GM11168 (cell line): ENCODE data around the gene FAM25C.
"Not testable (repeated sequence)": the region's sequence is repeated elsewhere in the genome, so short reads cannot be mapped to it uniquely, and the experiment has no call there.

Experiments
- in situ Hi-C: fragments of 300-500 bp; cut with MboI; formaldehyde crosslinking; loops from one replicate; pipeline ENCODE4 v1.12.0; 2022; ENCODE audit warnings: low sequenced_read_pairs; ENCODE audit not compliant: unreplicated experiment

FAM25C gene

GRCh38 chr10:47999691-48000090 is at the start of gene FAM25C:
FAM25C (minus strand) TSS chr10:47999791; CDS start chr10:47999765, 26 bp downstream.
- in situ Hi-C loops = loop anchor here (10.0 kb wide), 1 partner anchor 515 kb away; the partner anchor contains the start of gene ANXA8

- in situ Hi-C loops = loop anchor here (25.0 kb wide), 1 partner anchor 1232 kb away; no protein-coding TSS in a partner anchor
These were observed 45.0 kb upstream of the FAM25C start for GRCh38 chr10:48044557-48044956.

- in situ Hi-C loops = loop anchor here (25.0 kb wide), 1 partner anchor 1219 kb away; no protein-coding TSS in a partner anchor
These were observed 31.8 kb upstream of the FAM25C start for GRCh38 chr10:48031390-48031789.

- in situ Hi-C loops = not testable (repeated sequence)
These were observed 2.7 kb upstream of the FAM25C start for GRCh38 chr10:48002306-48002705.

- in situ Hi-C loops = loop anchor here (10.0 kb wide), 1 partner anchor 509 kb away; the partner anchor contains the start of gene ANXA8
These were observed 5.5 kb downstream of the FAM25C start for GRCh38 chr10:47994045-47994444.

- in situ Hi-C loops = loop anchor here (10.0 kb wide), 1 partner anchor 508 kb away; the partner anchor contains the start of gene ANXA8
These were observed 7.0 kb downstream of the FAM25C start for GRCh38 chr10:47992560-47992959.

GRCh38 chr10:47991706-47992105 is 7.9 kb downstream of the FAM25C start:
- in situ Hi-C loops = loop anchor here (10.0 kb wide), 1 partner anchor 507 kb away; the partner anchor contains the start of gene ANXA8

GRCh38 chr10:47990097-47990496 is 9.5 kb downstream of the FAM25C start:
- in situ Hi-C loops = loop anchor here (10.0 kb wide), 1 partner anchor 505 kb away; the partner anchor contains the start of gene ANXA8

GRCh38 chr10:47989542-47989950 is 10.0 kb downstream of the FAM25C start:
- in situ Hi-C loops = not testable (repeated sequence)

- in situ Hi-C loops = not testable (repeated sequence)
These were observed 10.7 kb downstream of the FAM25C start for GRCh38 chr10:47988718-47989541.

- in situ Hi-C loops = not testable (repeated sequence)
These were observed 11.6 kb downstream of the FAM25C start for GRCh38 chr10:47987952-47988351.

GRCh38 chr10:47986413-47987230 is 13.0 kb downstream of the FAM25C start:
- in situ Hi-C loops = not testable (repeated sequence)

GRCh38 chr10:47975409-47975808 is 24.2 kb downstream of the FAM25C start:
- in situ Hi-C loops = not testable (repeated sequence)

GRCh38 chr10:47973131-47973530 is 26.5 kb downstream of the FAM25C start:
- in situ Hi-C loops = not testable (repeated sequence)

GRCh38 chr10:47972077-47972476 is 27.5 kb downstream of the FAM25C start:
- in situ Hi-C loops = not testable (repeated sequence)

GRCh38 chr10:47971598-47971997 is 28.0 kb downstream of the FAM25C start:
- in situ Hi-C loops = not testable (repeated sequence)

GRCh38 chr10:47970047-47970446 is 29.5 kb downstream of the FAM25C start:
- in situ Hi-C loops = not testable (repeated sequence)

GRCh38 chr10:47968988-47969387 is 30.6 kb downstream of the FAM25C start:
- in situ Hi-C loops = loop anchor here (5.0 kb wide), 1 partner anchor 1552 kb away; no protein-coding TSS in a partner anchor

- in situ Hi-C loops = loop anchor here (5.0 kb wide), 1 partner anchor 1547 kb away; no protein-coding TSS in a partner anchor
These were observed 35.1 kb downstream of the FAM25C start for GRCh38 chr10:47964280-47965063.

GRCh38 chr10:47962785-47963184 is 36.8 kb downstream of the FAM25C start:
- in situ Hi-C loops = not testable (repeated sequence)
